DOHH2 (cell line): ENCODE measurements around the gene DUSP1.

Source experiments
- H3F3A ChIP-seq: fragments of 200-600 bp; sonication (generic), shearing (Covaris generic); 2 replicates; pipeline ENCODE4 v1.6.0; 2016; ENCODE audit warnings: antibody characterized with exemption, mild to moderate bottlenecking; ENCODE audit not compliant: control insufficient read depth, insufficient read depth
- H3K27ac ChIP-seq: fragments of 200-600 bp; sonication (generic); 2 replicates; pipeline ENCODE4 v1.5.1; 2014; ENCODE audit warnings: low read depth, mild to moderate bottlenecking, low read length, moderate library complexity
- H3K27me3 ChIP-seq: fragments of 200-600 bp; sonication (generic); 2 replicates; pipeline ENCODE4 v1.6.1; 2014; ENCODE audit warnings: mild to moderate bottlenecking, low read length, mixed read lengths; ENCODE audit not compliant: control insufficient read depth
- H3K36me3 ChIP-seq: fragments of 200-600 bp; sonication (generic); 2 replicates; pipeline ENCODE4 v1.6.1; 2014; ENCODE audit warnings: mild to moderate bottlenecking, low read length, moderate library complexity, mixed read lengths; ENCODE audit not compliant: control insufficient read depth
- H3K4me1 ChIP-seq: fragments of 200-600 bp; sonication (generic); 2 replicates; pipeline ENCODE4 v1.6.1; 2014; ENCODE audit warnings: mild to moderate bottlenecking, low read length, mixed read lengths; ENCODE audit not compliant: control insufficient read depth
- H3K4me2 ChIP-seq: fragments of 200-600 bp; sonication (generic); 2 replicates; pipeline ENCODE4 v1.6.0; 2014; ENCODE audit warnings: mild to moderate bottlenecking, low read length, moderate library complexity
- H3K4me3 ChIP-seq: fragments of 200-600 bp; sonication (generic); 2 replicates; pipeline ENCODE4 v1.5.1; 2014; ENCODE audit warnings: mild to moderate bottlenecking, low read length, mixed read lengths
- H3K79me2 ChIP-seq: fragments of 200-600 bp; sonication (generic); 2 replicates; pipeline ENCODE4 v1.6.1; 2014; ENCODE audit warnings: mild to moderate bottlenecking, low read length, mixed read lengths; ENCODE audit not compliant: control insufficient read depth
- H3K9me2 ChIP-seq: fragments of 200-600 bp; sonication (generic); replicated peaks from 2 replicates; pipeline ENCODE4 v1.6.1; 2014; ENCODE audit warnings: mild to moderate bottlenecking, low read length, mixed read lengths; ENCODE audit not compliant: control insufficient read depth
- H3K9me3 ChIP-seq: fragments of 200-600 bp; sonication (generic); 2 replicates; pipeline ENCODE4 v1.6.1; 2014; ENCODE audit warnings: antibody characterized with exemption, low read length, mixed read lengths; ENCODE audit not compliant: control insufficient read depth, insufficient read depth
- H4K20me1 ChIP-seq: fragments of 200-600 bp; sonication (generic); 2 replicates; pipeline ENCODE4 v1.6.0; 2014; ENCODE audit warnings: low read depth, mild to moderate bottlenecking, antibody characterized with exemption, low read length, moderate library complexity; ENCODE audit not compliant: control insufficient read depth, insufficient read depth
- CTCF ChIP-seq: fragments of 200-600 bp; sonication (generic); IDR thresholded peaks from one replicate; pipeline ENCODE4 v1.5.1; 2014; ENCODE audit warnings: antibody characterized with exemption, mild to moderate bottlenecking, low read depth, low read length; ENCODE audit not compliant: poor library complexity, severe bottlenecking
- EZH2phosphoT487 ChIP-seq: fragments of 200-600 bp; sonication (generic); IDR thresholded peaks from 2 replicates; pipeline ENCODE4 v1.6.1; 2017; ENCODE audit warnings: borderline replicate concordance, mild to moderate bottlenecking, antibody characterized with exemption, low read length, moderate library complexity, mixed read lengths

The DUSP1 gene

GRCh38 chr5:172730222-172730621 is 40.8 kb downstream of the DUSP1 start:
- Histone ChIP-seq H3K27ac (no peak overlapping the region), H3K4me3 (no peak overlapping the region), H4K20me1 (no peaks in the 10 kb centered on the region), H3K36me3 (no peaks in the 10 kb centered on the region), H3K9me2 (no peaks in the 10 kb centered on the region), H3F3A (no peaks in the 10 kb centered on the region), H3K79me2 (no peaks in the 10 kb centered on the region), H3K9me3 (no peaks in the 10 kb centered on the region), H3K4me1 (no peaks in the 10 kb centered on the region), H3K27me3 (peaks cover 21% of the 10 kb centered on the region), H3K4me2 (no peak overlapping the region)
- no peak for TF ChIP-seq CTCF
- no peak for TF ChIP-seq EZH2phosphoT487

GRCh38 chr5:172729588-172729987 is 41.4 kb downstream of the DUSP1 start:
- TF ChIP-seq CTCF (no peak), EZH2phosphoT487 (no peak)
- H3K9me3 ChIP-seq = no peaks in the 10 kb centered on the region
- H3K4me2 ChIP-seq = no peak overlapping the region
- no peaks in the 10 kb centered on the region for H3K4me1 ChIP-seq
- no peak overlapping the region for H3K27ac ChIP-seq
- H3K79me2 ChIP-seq = no peaks in the 10 kb centered on the region
- no peaks in the 10 kb centered on the region for H3F3A ChIP-seq
- H4K20me1 ChIP-seq = no peaks in the 10 kb centered on the region
- H3K4me3 ChIP-seq = no peak overlapping the region
- H3K9me2 ChIP-seq = no peaks in the 10 kb centered on the region
- H3K36me3 ChIP-seq = no peaks in the 10 kb centered on the region
- peaks cover 21% of the 10 kb centered on the region for H3K27me3 ChIP-seq

- Histone ChIP-seq H3K4me2 (no peak overlapping the region), H3K36me3 (no peaks in the 10 kb centered on the region), H3K4me1 (no peaks in the 10 kb centered on the region), H3F3A (no peaks in the 10 kb centered on the region), H3K4me3 (no peak overlapping the region), H4K20me1 (no peaks in the 10 kb centered on the region), H3K9me2 (no peaks in the 10 kb centered on the region), H3K79me2 (no peaks in the 10 kb centered on the region), H3K9me3 (no peaks in the 10 kb centered on the region), H3K27me3 (peaks cover 19% of the 10 kb centered on the region), H3K27ac (no peak overlapping the region)
- TF ChIP-seq CTCF (no peak), EZH2phosphoT487 (no peak)
Observed at GRCh38 chr5:172728481-172729241, 42.3 kb downstream of the DUSP1 start.
